Pulmonary artery endothelial cell (primary cell): ENCODE data around the gene EIF3K. TPM values are rescaled to one million over a fixed set of nuclear protein-coding genes. Genes with fewer than 3 reads are reported as not detected.
"Not testable (repeated sequence)": the region's sequence is repeated elsewhere in the genome, so short reads cannot be mapped to it uniquely, and the experiment has no call there.

Source experiments
- DNase-seq: peaks from one replicate; pipeline ENCODE4 v3.0.0-alpha.2; 2011; ENCODE audit warnings: low read depth, low spot score
- total RNA-seq: library from RNA; depleted of rRNA; stranded (reverse); fragments of >200 nt; gene quantifications from 2 replicates; pipeline ENCODE4 v1.2.3, GENCODE V29; 2014

The EIF3K gene, protein sequence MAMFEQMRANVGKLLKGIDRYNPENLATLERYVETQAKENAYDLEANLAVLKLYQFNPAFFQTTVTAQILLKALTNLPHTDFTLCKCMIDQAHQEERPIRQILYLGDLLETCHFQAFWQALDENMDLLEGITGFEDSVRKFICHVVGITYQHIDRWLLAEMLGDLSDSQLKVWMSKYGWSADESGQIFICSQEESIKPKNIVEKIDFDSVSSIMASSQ
- 439 and 457 TPM in 2 replicates for total RNA-seq

DNA sequence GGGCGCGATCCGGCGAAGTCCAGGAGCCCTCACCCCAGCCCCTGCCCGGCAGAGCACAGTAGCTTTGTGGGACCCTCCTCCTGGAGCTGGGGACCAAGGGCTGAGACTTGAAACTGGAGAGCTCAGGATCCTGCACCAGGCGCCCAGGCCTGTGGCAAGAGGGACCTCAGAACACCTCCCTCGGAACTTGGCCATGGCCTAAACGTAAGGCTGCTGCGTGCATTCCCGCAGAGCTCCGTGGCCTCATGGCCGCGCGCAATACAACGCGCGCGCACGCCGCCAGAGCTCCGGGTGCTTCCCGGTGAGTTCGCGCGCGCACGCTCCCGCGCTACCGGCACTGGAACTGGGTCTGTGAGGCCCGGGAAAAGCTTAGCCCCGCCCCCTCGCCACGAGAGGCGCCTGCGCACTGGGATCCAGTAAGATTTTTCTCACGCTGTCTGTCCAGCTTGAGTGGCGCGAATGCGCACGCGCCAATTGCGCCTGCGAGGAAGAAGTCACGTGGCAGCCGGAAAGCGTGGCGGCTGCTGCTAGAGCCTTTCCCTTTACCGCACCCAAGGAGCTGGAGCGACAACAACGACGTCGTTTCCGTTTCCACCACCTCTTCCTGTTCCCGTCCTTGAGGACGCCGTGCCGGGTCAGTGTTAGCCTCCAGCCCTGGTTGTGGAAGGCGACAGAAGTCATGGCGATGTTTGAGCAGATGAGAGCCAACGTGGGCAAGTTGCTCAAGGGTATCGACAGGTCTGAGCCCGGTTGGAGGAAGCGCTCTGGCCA, at the start of gene EIF3K:
Gene EIF3K (plus strand): TSS at position 599 of the 771 bp plus-strand sequence. CDS start 81 bp downstream, at position 680.
- DNase-seq: peak; percentile 96

DNA sequence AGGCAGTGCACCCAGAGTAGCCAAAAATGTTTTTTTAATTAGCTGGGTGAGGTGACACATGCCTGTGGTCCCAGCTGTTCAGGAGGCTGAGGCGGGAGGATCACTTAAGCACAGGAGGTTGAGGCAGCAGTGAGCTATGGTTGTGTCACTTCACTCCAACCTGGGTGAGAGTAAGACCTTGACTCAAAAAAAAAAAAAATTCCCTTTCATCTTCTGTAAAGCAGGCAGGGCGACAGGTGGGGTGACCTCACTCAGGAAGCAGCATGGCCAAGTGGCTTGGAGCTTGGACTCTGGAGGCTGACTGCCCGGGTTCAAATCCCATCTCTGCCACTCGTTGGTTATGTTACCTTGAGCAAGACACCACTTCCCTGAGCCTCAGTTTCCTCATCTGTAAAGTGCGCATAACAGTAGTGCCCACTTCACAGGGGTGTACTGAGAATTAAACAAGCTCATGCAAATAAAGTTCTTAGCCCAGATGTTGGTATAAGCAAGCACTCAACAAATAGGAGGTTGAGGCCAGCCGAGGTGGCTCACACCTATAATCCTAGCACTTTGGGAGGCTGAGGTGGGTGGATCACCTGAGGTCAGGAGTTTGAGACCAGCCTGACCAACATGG, 49.5 kb upstream of the EIF3K start:
- DNase-seq: no peak

DNA sequence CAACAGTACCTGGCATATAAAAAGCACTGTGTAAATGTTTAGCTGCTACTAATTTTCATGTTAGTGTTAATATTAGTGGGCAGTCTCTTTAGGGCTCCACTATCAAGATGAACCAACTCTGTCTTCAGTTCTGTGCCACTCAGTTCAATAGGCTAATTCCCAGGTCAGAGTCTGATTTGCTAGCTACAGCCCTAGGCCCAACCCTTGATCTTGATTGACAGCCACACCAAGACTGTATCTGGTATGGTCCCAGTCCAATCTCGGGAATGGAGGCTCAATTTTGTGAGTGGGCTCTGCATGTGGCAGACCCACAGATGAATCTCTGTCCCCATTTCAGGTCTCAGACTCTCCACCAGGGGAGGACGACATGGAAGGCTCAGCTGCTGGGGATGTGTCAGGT, 47.3 kb upstream of the EIF3K start:
- no peak for DNase-seq

DNA sequence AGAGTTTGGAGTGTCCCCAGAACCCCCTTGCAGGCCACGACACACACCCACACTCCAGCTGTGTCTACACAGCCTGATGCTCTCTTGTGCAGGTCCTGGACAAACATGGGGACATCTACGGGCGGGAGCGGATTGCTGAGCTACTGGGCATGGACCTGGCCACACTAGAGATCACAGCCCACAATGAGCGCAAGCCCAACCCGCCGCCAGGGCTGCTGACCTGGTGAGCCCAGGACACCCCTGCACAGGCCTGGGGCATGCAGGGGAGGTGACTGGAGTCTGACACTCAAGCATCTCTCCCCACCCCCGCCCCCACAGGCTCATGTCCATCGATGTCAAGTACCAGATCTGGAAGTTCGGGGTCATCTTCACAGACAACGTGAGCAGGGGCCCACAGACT, 41.2 kb upstream of the EIF3K start:
- no peak for DNase-seq

DNA sequence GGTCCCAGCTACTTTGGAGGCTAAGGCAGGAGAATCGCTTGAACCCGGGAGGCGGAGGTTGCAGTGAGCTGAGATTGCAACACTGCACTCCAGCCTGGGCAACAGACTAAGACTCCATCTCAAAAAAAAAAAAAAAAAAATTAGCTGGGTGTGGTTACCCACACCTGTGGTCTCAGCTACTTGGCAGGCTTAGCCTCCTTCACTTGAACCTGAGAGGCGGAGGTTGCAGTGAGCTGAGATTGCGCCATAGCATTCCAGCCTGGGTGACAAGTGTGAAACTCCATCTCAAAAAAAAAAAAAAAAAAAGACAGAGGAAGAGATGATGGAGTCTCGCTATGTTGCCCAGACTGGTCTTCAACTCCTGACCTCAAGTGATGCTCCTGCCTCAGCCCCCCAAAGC, 39.7 kb upstream of the EIF3K start:
- DNase-seq: not testable (repeated sequence)

DNA sequence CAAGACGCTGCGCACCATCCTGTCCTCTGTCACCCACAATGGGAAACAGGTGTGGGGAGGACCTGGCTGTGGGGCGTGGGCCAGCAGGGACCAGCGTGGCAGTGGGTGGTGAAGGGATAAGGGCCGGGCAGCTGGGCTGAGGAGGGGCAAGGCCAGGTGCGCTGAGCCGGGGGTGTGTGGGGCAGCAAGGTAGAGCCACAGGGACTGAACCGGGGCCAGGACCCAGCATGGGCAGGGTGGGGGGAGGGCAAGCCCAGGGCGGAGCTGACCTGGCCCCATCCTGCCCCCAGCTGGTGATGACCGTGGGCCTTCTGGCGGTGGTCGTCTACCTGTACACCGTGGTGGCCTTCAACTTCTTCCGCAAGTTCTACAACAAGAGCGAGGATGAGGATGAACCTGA, 38.9 kb upstream of the EIF3K start:
- no peak for DNase-seq

DNA sequence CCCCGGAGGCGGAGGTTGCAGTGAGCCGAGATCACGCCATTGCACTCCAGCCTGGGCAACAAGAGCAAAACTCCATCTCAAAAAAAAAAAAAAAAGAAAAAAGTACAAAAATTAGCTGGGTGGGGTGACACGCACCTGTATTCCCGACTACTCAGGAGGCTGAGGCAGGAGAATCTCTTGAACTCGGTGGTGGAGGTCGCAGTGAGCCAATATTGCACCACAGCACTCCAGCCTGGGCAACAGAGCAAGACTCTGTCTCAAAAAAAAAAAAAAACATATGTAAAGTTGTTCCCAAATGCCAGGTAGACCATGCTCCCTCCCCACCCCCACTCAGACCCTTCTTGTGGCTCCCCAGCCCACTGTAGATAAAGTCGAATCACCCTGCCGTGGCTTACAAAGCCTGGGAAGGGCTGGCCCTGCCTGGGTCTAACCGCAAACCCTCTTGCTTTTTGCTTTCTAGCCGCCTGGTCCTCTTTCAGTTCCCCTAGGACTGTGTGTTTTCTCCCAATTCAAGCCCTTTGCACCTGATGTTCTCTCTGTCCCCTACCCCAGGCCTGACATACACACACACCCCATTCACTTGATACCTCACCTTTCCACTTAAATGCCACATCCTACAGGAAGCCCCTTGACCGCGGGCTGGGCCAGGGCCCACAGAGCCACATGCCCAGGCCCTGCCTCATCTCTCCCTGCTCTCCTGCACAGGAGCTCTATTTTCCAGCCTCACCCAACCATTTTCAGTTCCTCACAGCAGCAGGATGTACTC, 35.6 kb upstream of the EIF3K start:
- DNase-seq: no peak

DNA sequence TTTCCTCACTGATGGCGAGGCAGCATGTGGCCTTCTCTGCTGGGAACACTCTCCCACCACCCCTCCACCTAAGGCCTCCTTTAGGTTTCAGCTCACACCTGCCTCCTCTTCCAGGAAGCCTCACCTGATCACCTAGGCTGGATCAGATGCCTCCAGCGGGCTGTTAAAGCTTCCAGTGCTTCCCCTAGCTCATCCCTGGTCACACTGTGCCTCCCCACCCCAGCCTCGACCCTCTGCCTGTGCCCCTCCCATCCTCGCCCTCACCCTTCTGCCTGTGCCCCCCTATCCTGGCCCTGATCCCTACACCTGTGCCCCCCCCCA, 35.0 kb upstream of the EIF3K start:
- DNase-seq: no peak

DNA sequence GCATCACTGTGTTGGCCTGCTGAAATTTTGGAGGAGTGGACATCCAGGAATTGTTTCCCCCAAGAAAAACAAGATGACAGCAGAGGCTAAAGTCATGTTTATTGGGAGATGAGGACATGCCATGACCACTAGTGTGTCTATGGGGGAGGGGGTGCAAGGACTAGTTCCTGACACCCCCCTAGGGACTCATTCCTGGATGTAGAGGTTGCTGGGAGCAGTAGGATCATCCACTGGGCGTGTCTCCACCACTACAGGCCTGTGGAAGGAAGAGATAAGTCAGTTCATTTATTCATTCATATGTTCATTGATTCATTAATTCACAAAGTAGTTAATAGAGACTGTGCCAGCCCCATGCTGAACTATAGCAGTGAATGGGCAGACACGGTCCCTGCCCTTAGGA, 31.4 kb upstream of the EIF3K start:
- DNase-seq: no peak

DNA sequence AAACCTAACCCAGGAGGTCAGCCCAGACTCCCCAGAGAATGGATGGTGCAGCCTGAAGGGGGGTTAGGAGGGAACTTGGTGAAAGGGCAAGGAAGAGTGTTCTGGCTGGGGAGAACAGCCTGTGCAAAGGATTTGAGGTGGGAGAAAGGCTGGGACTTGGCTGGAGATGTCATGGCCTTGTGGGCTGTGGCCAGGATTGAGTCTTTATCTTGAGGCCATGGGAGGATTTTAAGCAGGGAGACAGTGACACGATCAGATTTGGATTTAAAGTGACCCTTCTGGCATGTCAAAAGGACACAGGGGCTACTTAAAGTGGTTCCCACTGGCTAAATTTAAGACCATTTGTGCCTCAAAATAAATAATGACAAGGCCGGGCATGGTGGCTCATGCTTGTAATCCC, 30.9 kb upstream of the EIF3K start:
- no peak for DNase-seq

DNA sequence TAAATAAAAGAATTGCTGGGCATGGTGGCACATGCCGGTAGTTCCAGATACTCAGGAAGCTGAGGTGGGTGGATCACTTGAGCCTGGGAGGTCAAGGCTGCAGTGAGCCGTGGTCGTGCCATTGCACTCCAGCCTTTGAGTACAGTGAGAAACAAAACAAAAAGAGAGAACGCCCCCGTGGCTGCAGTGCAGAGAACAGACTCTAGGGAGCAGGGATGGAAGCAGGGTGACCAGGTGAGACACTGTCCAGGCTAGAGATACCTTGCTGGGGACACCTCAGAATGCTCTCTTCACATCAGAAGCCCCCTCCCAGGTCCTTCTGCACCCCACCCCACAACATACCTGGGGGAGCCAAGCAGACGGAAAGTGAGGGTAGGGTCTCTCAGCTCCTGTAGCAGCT, 26.0 kb upstream of the EIF3K start:
- no peak for DNase-seq

DNA sequence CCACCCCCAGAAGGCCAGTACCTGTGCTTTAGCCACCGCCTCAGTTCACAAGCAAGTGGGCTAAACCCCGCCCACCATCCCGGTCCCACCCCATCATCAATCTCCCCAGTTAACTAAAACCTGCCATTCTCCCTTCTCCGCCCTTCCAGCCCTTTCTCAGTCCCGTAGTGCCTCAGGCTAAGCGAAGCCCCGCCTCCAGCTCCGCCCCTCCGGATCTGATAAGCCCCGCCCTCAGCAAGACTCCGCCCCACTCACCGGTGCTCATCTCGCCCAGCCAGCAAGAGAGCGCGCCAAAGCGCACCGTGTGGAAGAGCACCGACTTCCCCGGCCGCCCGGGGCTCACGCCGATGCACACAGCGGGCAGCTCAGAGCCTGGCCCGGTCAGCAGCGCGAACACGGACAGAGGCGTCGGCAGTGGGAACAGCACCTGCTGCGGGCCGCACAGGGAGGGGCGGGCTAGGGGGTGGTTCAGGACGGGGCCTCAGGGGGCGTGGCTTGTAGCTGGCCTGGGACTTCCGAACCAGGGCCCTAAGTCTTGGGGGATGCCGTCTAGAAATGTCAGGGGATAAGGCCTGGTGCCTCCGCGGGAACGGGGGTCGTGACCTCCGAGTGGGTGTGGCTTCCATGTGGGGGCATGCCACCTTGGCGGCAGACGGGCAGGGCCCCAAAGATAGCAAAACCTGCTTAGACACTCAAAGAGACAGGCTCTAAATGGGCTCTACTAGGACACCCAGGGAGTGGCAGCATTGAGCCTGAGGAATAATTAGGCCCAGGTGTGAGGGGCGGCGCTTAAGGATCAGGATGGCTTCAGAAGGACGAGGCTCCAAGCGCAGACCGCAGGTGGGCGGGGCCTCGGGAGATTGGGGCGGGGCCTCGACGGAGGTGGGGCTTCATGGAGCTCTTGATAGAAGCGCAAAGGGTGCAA, 22.7 kb upstream of the EIF3K start:
- no peak for DNase-seq

DNA sequence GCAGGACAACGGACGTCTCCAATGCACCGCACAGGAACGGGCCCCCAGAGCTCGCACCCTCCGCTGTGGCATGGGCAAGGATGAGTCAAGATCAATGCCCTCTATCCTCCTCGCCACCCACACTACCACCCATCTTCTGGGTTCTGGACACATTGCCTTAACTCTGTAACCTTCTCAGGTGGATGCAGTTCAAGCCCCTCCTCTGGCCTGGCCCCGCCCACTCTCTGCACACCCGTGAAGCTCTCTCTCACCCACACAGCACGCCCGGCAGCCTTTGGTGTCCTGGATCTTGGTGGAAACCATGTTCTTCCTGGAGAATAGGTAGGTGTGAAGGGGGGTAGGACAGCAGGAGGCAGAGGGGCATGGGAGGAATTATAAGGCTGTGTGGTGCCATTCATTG, 21.9 kb upstream of the EIF3K start:
- no peak for DNase-seq

DNA sequence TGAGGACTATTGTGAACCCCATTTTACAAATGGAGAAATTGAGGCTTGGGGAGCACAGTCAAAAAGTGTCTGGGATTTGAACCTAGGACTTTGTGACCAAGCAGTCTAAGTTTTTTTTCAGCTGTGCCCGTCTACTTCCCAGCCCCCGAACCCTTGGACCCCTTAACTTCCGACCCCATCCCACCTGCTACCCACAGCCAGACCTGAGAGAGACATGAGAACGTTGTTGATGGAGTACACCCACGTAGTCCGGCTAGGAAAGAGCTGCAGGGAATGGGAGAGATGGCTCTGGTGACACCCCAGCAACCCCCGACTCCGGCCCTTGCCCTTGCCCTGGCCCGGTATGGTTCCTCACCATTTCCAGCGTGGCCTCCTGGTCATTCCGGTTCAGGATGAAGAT, 19.3 kb upstream of the EIF3K start:
- no peak for DNase-seq

DNA sequence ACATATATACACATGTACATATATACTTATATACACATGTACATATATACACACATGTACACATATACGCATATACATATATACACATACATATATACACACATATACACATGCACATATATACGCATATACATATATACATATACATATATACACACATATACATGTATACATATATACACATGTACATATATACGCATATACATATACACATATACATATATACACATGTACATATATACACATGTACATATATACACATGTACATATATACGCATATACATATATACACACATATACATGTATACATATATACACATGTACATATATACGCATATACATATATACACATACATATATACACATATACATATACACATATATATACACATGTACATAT, 16.1 kb upstream of the EIF3K start:
- not testable (repeated sequence) for DNase-seq

DNA sequence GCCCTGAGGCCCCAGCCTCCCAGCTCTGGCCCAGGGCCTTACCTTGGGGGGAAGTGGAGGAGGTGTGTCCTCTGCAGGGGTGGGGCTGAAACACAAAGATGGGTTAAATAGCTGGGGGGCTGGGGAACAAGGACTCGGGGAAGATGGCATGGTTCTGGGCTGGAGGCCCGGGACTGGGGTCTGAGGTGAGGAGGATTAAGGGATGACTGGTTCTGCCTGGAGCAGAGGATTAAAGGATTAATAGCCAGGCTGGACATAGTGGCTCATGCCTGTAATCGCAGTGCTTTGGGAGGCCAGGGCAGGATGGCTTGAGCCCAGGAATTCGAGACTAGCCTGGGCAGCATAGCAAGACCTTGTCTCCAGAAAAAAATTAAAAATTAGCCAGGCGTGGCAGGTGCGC, 12.9 kb upstream of the EIF3K start:
- no peak for DNase-seq

DNA sequence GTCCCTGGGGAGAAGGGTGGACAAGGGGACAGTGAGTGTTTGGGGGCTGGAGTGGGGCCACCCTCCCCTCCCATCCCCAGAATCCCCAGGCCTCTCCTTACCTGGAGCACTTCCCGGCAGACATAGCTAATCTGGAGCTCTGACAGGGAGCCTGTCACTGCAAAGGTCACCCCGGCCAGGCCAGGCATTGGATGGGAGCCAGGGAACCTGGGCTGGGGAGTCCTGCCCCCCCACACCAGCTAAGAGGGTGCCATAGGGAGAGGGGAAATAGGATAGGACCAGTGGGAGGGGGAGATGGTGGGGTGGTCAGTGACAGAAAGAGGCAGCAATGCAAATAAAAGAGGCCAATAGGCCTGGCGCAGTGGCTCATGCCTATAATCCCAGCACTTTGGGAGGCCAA, 4.7 kb upstream of the EIF3K start:
- DNase-seq: no peak

DNA sequence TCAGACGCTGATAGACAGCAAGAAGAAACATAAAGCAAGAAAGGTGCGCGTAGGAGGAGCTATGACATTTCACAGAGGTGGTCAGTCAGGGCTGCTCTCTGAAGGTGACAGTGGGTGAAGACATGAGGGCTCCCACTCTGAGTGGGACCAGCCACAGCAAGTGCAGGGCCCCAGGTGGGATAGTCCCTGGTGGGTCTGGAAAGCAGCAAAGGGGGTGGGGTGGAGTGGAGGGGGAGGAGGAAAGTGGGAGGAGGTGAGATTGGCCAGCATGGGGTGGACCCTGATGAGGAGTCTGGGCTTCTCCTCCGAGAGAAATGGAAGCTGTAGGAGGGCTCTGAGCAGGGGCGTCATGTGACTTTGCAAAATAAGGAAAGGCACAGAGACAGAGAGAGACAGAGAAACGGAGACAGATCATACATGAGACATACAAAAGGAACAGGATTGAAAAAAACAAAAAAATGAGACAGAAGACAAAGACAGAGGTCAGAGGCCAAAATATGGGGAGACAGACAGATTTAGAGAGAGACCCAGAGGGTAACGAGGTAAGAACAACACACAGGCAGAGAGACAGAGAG, 3.9 kb upstream of the EIF3K start:
- DNase-seq: no peak

DNA sequence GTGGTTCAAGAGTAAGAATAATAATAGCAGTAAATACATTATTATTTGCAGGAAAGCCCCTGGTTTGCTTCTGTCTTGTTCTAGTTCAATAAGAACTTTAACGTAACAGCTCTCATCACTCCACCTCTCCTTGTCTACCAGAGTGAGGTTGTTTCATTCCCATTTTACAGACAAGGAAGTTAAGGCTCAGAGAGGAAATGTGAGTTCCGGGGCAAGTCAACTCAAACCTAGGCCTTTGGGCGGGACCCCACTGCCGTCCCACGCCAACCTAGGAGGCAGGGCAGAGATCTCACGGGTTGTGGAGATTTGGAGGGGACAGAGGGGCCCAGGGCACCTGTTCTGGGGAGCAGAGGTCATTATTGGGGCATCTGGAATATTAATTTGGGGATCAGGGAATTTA, 2.7 kb upstream of the EIF3K start:
- DNase-seq: no peak

DNA sequence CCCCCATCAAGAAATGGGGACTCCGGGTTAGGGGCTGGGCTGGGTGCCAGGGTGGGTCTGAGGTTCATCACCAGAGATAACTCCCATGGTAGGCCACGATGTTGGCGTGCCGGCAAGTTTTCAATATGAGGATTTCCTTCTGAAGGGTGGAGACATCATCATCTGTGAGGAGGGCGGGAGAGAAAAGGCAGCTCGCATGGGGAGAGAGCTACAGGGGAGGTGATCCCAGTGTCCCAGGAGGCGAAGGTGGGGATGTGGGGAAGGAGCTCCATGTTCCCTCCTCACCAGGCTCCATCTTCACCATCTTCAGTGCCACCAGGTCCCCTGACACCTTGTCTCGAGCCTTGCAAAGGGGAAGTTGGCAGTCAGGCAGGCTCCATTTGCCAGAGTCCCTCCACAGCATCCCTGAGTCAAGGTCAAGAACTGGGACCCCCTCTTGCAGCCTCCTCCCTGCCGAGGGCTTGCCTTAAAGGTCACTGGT, 1.7 kb upstream of the EIF3K start:
- DNase-seq: no peak
